Tibial nerve (tissue), 4 donors: ENCODE results near the gene BTG1.

Source experiments
- CTCF ChIP-seq, 5 experiments: fragments of 200-600 bp in 3 of 5; fragments of 450-650 bp in 2 of 5; sonication (generic) in 3 of 5; IDR thresholded peaks; one replicate each; pipeline ENCODE4 v1.5.1; 2016 to 2019; ENCODE audit warnings: antibody characterized with exemption in 5 of 5, mild to moderate bottlenecking in 3 of 5, moderate library complexity in 2 of 5
- EP300 ChIP-seq, 2 donors: sonication (generic); formaldehyde crosslinking; IDR thresholded peaks; one replicate each; pipeline ENCODE4 v1.6.1; 2017; ENCODE audit warnings: antibody characterized with exemption in 2 of 2, mild to moderate bottlenecking in 1 of 2
- POLR2A ChIP-seq, 2 donors: fragments of 450-650 bp; IDR thresholded peaks; one replicate each; pipeline ENCODE4 v1.6.1; 2017; ENCODE audit warnings: antibody characterized with exemption in 2 of 2, mild to moderate bottlenecking in 2 of 2, moderate library complexity in 2 of 2

- TF ChIP-seq CTCF (IDR thresholded peaks at IDR 0.05) (no peak), POLR2A (IDR thresholded peaks at IDR 0.05) (no peak), EP300 (IDR thresholded peaks at IDR 0.05) (no peak)
Measured at GRCh38 chr12:92170050-92170449, 24.4 kb upstream of the BTG1 start.
